ENCODE results near the gene IL10RB. TPM values are rescaled to one million over a fixed set of nuclear protein-coding genes. Genes with fewer than 3 reads are reported as not detected.

The IL10RB gene
- total and polyA plus RNA-seq, 2 of the 4 experiments (the other 2 are of a cell fraction) = 20.1 to 45.2 TPM

DNA sequence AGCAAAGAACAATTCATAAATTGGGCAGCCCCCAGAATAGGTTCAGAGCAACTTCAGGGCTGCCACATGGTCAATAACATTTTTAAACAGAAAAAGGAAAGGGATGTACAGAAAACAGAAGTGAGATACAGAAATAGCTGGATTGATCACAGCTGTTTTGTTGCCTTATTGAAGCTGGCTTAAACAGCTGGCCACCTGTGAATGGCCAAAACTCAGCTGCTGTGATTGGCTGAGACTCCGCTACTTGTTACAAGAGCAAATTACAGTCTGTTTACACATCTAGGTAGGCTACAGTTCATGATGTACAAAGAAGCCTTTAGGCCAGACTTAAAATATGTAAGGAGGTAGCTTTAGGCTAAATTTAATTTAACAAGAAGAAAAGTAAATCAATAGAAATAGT lies 47.0 kb downstream of the IL10RB start:
- Histone ChIP-seq H3K14ac (replicated peaks; ENCODE audit: low read depth, low read length) (no peak overlapping the region), H2BK15ac (ENCODE audit: low read depth, low read length) (no peak overlapping the region), H3K4me2 (ENCODE audit: low read depth, low read length) (no peak overlapping the region), H3K36me3 (ENCODE audit: control insufficient read depth, insufficient read depth, low read length) (no peaks in the 10 kb centered on the region), H4K91ac (ENCODE audit: insufficient read depth, low read depth, low read length) (no peak overlapping the region), H2AFZ (replicated peaks; ENCODE audit: low read length, poor library complexity) (no peak overlapping the region), H2BK20ac (ENCODE audit: low read depth, low read length) (no peak overlapping the region), H3K18ac (ENCODE audit: low read depth, low read length) (no peak overlapping the region), H3K27ac (ENCODE audit: insufficient read depth, low read length) (no peak overlapping the region), H4K20me1 (ENCODE audit: insufficient read depth, low read length) (no peaks in the 10 kb centered on the region), H2BK120ac (ENCODE audit: low read depth, low read length) (no peak overlapping the region), H3K9me3 (ENCODE audit: control insufficient read depth, insufficient read depth, low read length) (peaks cover 4% of the 10 kb centered on the region), H4K5ac (ENCODE audit: low read depth, low read length) (no peak overlapping the region), H3K56ac (ENCODE audit: extremely low read depth, insufficient read depth, low read length) (no peak overlapping the region), H3K4ac (ENCODE audit: low read depth, low read length) (no peak overlapping the region), H3K27me3 (ENCODE audit: control insufficient read depth, insufficient read depth, low read length) (peaks cover 6% of the 10 kb centered on the region), H3K79me1 (ENCODE audit: low read depth in 1 of 2, low read length in 2 of 2) (no peaks in the 10 kb centered on the region), H4K8ac (ENCODE audit: low read depth in 2 of 2, low read length in 2 of 2) (no peak overlapping the region), H3K4me3 (ENCODE audit: insufficient read depth, low read depth, low read length) (no peak overlapping the region), H3K9me1 (ENCODE audit: insufficient read depth, low read length) (no peaks in the 10 kb centered on the region), H2BK5ac (ENCODE audit: low read depth, low read length, poor library complexity, severe bottlenecking) (no peak overlapping the region), H2AK9ac (replicated peaks; ENCODE audit: low read depth, low read length, poor library complexity) (no peak overlapping the region), H3K4me1 (ENCODE audit: control insufficient read depth, insufficient read depth, low read length) (no peaks in the 10 kb centered on the region), H3K9ac (ENCODE audit: low read depth, low read length) (no peak overlapping the region), H3K23ac (ENCODE audit: low read depth, low read length) (no peak overlapping the region), H2AK5ac (ENCODE audit: low read depth, low read length) (no peak overlapping the region)
- no peak for ATAC-seq (ENCODE audit: low read depth)
- dilution Hi-C loops (cut with HindIII; ENCODE audit: low sequenced_read_pairs, unreplicated experiment) = no loop called here
- WGBS, 2 experiments (ENCODE audit: extremely low coverage in 2 of 2, insufficient read length in 1 of 2) = no CpG with 5 or more reads among the region's 1 CpG
- no TSS peak for BruUV-seq (replicated peaks)
- intact Hi-C loops (cut with micrococcal nuclease) = no loop called here
- ChIA-PET CTCF (interaction anchor here (1.0 kb wide), 1 partner anchor 11 kb away, joined by 3 read pairs; the partner anchor contains the start of gene IFNAR1), POLR2A (ENCODE audit: unreplicated experiment) (no interaction called here)
- in situ Hi-C loops (cut with MboI; ENCODE audit: low sequenced_read_pairs) = no loop called here
- no peak for DNase-seq
- TF ChIP-seq RFX5 (IDR thresholded peaks at IDR 0.05; ENCODE audit: low read depth, low read length) (no peak), MAFK (IDR thresholded peaks at IDR 0.05; ENCODE audit: low read depth, low read length) (no peak), CHD1 (IDR thresholded peaks at IDR 0.05; ENCODE audit: low read depth, low read length) (no peak), BHLHE40 (IDR thresholded peaks at IDR 0.05; ENCODE audit: low read depth, low read length) (no peak)
- TF ChIP-seq, protein P1, sequence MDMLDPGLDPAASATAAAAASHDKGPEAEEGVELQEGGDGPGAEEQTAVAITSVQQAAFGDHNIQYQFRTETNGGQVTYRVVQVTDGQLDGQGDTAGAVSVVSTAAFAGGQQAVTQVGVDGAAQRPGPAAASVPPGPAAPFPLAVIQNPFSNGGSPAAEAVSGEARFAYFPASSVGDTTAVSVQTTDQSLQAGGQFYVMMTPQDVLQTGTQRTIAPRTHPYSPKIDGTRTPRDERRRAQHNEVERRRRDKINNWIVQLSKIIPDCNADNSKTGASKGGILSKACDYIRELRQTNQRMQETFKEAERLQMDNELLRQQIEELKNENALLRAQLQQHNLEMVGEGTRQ (IDR thresholded peaks at IDR 0.05; ENCODE audit: low read depth, low read length) = no peak
- TF ChIP-seq, protein P2, sequence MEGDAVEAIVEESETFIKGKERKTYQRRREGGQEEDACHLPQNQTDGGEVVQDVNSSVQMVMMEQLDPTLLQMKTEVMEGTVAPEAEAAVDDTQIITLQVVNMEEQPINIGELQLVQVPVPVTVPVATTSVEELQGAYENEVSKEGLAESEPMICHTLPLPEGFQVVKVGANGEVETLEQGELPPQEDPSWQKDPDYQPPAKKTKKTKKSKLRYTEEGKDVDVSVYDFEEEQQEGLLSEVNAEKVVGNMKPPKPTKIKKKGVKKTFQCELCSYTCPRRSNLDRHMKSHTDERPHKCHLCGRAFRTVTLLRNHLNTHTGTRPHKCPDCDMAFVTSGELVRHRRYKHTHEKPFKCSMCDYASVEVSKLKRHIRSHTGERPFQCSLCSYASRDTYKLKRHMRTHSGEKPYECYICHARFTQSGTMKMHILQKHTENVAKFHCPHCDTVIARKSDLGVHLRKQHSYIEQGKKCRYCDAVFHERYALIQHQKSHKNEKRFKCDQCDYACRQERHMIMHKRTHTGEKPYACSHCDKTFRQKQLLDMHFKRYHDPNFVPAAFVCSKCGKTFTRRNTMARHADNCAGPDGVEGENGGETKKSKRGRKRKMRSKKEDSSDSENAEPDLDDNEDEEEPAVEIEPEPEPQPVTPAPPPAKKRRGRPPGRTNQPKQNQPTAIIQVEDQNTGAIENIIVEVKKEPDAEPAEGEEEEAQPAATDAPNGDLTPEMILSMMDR (conservative IDR thresholded peaks at IDR 0.05; ENCODE audit: low read depth, low read length) = no peak

Data from IMR-90 (cell line).